Activated CD4-positive, alpha-beta T cell treated with anti-CD3 and anti-CD28 coated beads, Interleukin-10, Interleukin-2, amounts not matched to agents 100 ng/mL and 50 ng/mL, durations not matched to agents 16 hours and 8 hours (primary cell): ENCODE results near the gene BTBD9.

Experiments used
- DNase-seq: peaks from one replicate; pipeline ENCODE4 v3.0.0-alpha.2; 2020

BTBD9 gene

GRCh38 chr6:38153798-38154345, 485.9 kb downstream of the BTBD9 start:
- DNase-seq, result no peak

GRCh38 chr6:38153076-38153797, 486.5 kb downstream of the BTBD9 start:
- DNase-seq, result no peak

GRCh38 chr6:38152620-38153019, 487.1 kb downstream of the BTBD9 start:
- DNase-seq, result no peak

GRCh38 chr6:38151580-38152500, 487.9 kb downstream of the BTBD9 start:
- DNase-seq, result no peak

- DNase-seq, result no peak
These were observed 488.9 kb downstream of the BTBD9 start for GRCh38 chr6:38150681-38151296.

GRCh38 chr6:38150021-38150420, 489.7 kb downstream of the BTBD9 start:
- DNase-seq, result no peak

- DNase-seq, result no peak
These were observed 490.2 kb downstream of the BTBD9 start for GRCh38 chr6:38149531-38149930.

GRCh38 chr6:38148606-38149005, 491.1 kb downstream of the BTBD9 start:
- no peak for DNase-seq

- DNase-seq, result no peak
These were observed 493.0 kb downstream of the BTBD9 start for GRCh38 chr6:38146734-38147027.

- DNase-seq, result no peak
These were observed 493.6 kb downstream of the BTBD9 start for GRCh38 chr6:38146021-38146733.

- no peak for DNase-seq
These were observed 495.3 kb downstream of the BTBD9 start for GRCh38 chr6:38144365-38144945.

- DNase-seq, result no peak
These were observed 496.3 kb downstream of the BTBD9 start for GRCh38 chr6:38143191-38144150.

- peak; percentile 15 for DNase-seq
These were observed 497.4 kb downstream of the BTBD9 start for GRCh38 chr6:38142178-38142902.

GRCh38 chr6:38141716-38142115, 498.0 kb downstream of the BTBD9 start:
- DNase-seq, result no peak

- DNase-seq, result no peak
These were observed 498.6 kb downstream of the BTBD9 start for GRCh38 chr6:38141085-38141484.

GRCh38 chr6:38138374-38138773, 501.4 kb downstream of the BTBD9 start:
- no peak for DNase-seq

- DNase-seq, result no peak
These were observed 502.0 kb downstream of the BTBD9 start for GRCh38 chr6:38137608-38138265.

GRCh38 chr6:38136547-38136946, 503.2 kb downstream of the BTBD9 start:
- no peak for DNase-seq

GRCh38 chr6:38134704-38135088, 505.0 kb downstream of the BTBD9 start:
- no peak for DNase-seq
